ENCODE data around the gene GABRD. TPM values are rescaled to one million over a fixed set of nuclear protein-coding genes. Genes with fewer than 3 reads are reported as not detected.
A peak's percentile ranks its signal among the peaks of the same experiment; 100 is the strongest.

Gene GABRD
- total and polyA plus RNA-seq, 2 donors from 2014 or later, result 0.63 to 1.1 TPM

DNA sequence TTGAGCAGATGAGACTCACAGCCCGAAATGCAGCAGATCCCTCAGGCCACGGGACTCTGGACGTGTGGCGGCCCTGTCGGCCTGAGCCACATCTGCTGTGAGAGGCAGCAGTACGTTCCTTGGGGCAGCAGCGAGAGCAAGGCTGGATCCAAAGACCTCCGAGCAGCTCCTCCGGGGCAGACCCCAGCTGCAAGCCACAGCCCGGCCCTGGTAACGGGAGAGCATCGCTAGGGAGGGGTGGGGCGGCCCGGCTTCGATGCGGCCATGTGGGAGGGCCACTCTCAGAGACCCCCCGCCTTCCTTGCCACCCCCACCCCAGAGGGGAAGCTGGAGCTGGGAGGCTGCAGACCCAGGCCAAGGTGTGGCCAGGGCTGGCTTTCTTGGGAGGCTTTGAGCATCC lies 48.8 kb downstream of the GABRD start:
- DNase-seq (peak in 1 of 5 donors; percentile 69), FAIRE-seq (no peak)
- no peak overlapping the region for H3K4me3 ChIP-seq (ENCODE audit: low read length in 3 of 3)
- peaks cover 0 to 4% (median 0%) of the 10 kb centered on the region in 3 donors for H3K9me3 ChIP-seq (ENCODE audit: control insufficient read depth in 2 of 3, insufficient read depth in 1 of 3, low read length in 3 of 3)
- H3K4me1 ChIP-seq (ENCODE audit: control insufficient read depth in 2 of 3, insufficient read depth in 2 of 3, low read depth in 1 of 3, low read length in 3 of 3), result no peaks in the 10 kb centered on the region
- TF ChIP-seq, protein P1, sequence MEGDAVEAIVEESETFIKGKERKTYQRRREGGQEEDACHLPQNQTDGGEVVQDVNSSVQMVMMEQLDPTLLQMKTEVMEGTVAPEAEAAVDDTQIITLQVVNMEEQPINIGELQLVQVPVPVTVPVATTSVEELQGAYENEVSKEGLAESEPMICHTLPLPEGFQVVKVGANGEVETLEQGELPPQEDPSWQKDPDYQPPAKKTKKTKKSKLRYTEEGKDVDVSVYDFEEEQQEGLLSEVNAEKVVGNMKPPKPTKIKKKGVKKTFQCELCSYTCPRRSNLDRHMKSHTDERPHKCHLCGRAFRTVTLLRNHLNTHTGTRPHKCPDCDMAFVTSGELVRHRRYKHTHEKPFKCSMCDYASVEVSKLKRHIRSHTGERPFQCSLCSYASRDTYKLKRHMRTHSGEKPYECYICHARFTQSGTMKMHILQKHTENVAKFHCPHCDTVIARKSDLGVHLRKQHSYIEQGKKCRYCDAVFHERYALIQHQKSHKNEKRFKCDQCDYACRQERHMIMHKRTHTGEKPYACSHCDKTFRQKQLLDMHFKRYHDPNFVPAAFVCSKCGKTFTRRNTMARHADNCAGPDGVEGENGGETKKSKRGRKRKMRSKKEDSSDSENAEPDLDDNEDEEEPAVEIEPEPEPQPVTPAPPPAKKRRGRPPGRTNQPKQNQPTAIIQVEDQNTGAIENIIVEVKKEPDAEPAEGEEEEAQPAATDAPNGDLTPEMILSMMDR (IDR thresholded peaks at IDR 0.05; ENCODE audit: borderline replicate concordance, extremely low read depth, insufficient read depth), result no peak
- peaks cover 0 to 3% (median 0%) of the 10 kb centered on the region in 3 donors for H3K36me3 ChIP-seq (ENCODE audit: control insufficient read depth in 2 of 3, insufficient read depth in 3 of 3, low read length in 3 of 3)
- no peak overlapping the region for H3K27ac ChIP-seq (ENCODE audit: low read depth in 2 of 2, low read length in 2 of 2)
- H3K27me3 ChIP-seq (ENCODE audit: control insufficient read depth, insufficient read depth, low read length), result no peaks in the 10 kb centered on the region
- H3K9ac ChIP-seq (ENCODE audit: low read length in 3 of 3), result no peak overlapping the region
- intact Hi-C loops (cut with DNase I), result no loop called here

DNA sequence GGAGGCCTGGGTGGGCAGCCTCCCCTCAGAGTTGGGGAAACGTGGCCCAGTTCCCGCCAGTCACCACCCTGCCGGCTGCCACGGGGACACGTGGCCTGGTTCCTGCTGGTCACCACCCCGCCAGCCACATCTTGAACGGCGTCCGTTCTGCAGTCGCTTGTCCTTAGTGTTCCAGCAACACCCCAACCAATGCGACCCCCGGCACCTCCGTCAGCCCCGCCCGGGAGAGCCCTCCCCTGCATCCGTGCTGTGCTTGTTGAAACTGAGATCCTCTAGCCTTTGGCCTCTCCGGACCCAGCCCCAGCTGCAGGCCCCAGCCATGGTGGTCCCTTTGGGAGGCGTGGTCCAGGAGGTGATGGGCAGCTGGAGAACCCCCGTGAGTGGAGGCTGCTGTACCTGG lies 49.8 kb downstream of the GABRD start:
- no peak for DNase-seq
- H3K4me3 ChIP-seq (ENCODE audit: low read length in 3 of 3), result no peak overlapping the region
- H3K4me1 ChIP-seq (ENCODE audit: control insufficient read depth in 2 of 3, insufficient read depth in 2 of 3, low read depth in 1 of 3, low read length in 3 of 3), result peaks cover 0 to 2% (median 0%) of the 10 kb centered on the region in 3 donors
- peaks cover 0 to 4% (median 0%) of the 10 kb centered on the region in 3 donors for H3K9me3 ChIP-seq (ENCODE audit: control insufficient read depth in 2 of 3, insufficient read depth in 1 of 3, low read length in 3 of 3)
- FAIRE-seq, result no peak
- intact Hi-C loops (cut with DNase I), result no loop called here
- H3K27me3 ChIP-seq (ENCODE audit: control insufficient read depth, insufficient read depth, low read length), result no peaks in the 10 kb centered on the region
- peaks cover 0 to 3% (median 0%) of the 10 kb centered on the region in 3 donors for H3K36me3 ChIP-seq (ENCODE audit: control insufficient read depth in 2 of 3, insufficient read depth in 3 of 3, low read length in 3 of 3)
- H3K27ac ChIP-seq (ENCODE audit: low read depth in 2 of 2, low read length in 2 of 2), result no peak overlapping the region
- no peak overlapping the region for H3K9ac ChIP-seq (ENCODE audit: low read length in 3 of 3)
- TF ChIP-seq, protein P1 (IDR thresholded peaks at IDR 0.05; ENCODE audit: borderline replicate concordance, extremely low read depth, insufficient read depth), result no peak

DNA sequence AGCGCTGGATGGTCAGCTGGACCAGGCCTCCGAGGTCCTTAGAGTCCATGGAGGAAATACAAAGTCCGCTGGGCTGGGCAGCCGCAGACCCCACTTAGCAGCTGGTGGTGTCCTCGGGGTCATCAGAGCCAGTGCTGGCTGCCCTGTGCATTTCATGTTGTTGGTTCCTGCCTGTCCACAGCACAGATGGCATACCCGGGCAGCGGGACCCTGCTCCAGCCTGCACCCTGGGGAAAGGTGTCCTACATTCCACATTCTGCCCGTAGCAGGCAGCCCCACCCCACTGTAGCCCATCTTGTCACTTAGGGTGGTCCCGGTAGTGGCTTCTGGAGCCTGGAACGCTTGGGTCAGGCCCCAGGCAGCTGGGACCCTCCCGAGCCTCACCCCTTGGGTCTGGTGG lies 50.9 kb downstream of the GABRD start:
- intact Hi-C loops (cut with DNase I), result no loop called here
- DNase-seq (no peak), FAIRE-seq (no peak)
- Histone ChIP-seq H3K4me3 (ENCODE audit: low read length in 3 of 3) (no peak overlapping the region), H3K4me1 (ENCODE audit: control insufficient read depth in 2 of 3, insufficient read depth in 2 of 3, low read depth in 1 of 3, low read length in 3 of 3) (peaks cover 0 to 2% (median 0%) of the 10 kb centered on the region in 3 donors), H3K9me3 (ENCODE audit: control insufficient read depth in 2 of 3, insufficient read depth in 1 of 3, low read length in 3 of 3) (peaks cover 0 to 4% (median 0%) of the 10 kb centered on the region in 3 donors), H3K36me3 (ENCODE audit: control insufficient read depth in 2 of 3, insufficient read depth in 3 of 3, low read length in 3 of 3) (peaks cover 0 to 3% (median 0%) of the 10 kb centered on the region in 3 donors), H3K9ac (ENCODE audit: low read length in 3 of 3) (no peak overlapping the region), H3K27ac (ENCODE audit: low read depth in 2 of 2, low read length in 2 of 2) (no peak overlapping the region), H3K27me3 (ENCODE audit: control insufficient read depth, insufficient read depth, low read length) (peaks cover 2% of the 10 kb centered on the region)
- TF ChIP-seq, protein P1 (IDR thresholded peaks at IDR 0.05; ENCODE audit: borderline replicate concordance, extremely low read depth, insufficient read depth), result no peak
